UCSD-AML1 (cell line): Measurements from ENCODE around the gene OPA3.

ENCODE experiments used
- DNase-seq: peaks from one replicate; lab custom pipeline; 2025; ENCODE audit not compliant: unreplicated experiment; lab: John Stamatoyannopoulos, UW

The OPA3 gene

DNA sequence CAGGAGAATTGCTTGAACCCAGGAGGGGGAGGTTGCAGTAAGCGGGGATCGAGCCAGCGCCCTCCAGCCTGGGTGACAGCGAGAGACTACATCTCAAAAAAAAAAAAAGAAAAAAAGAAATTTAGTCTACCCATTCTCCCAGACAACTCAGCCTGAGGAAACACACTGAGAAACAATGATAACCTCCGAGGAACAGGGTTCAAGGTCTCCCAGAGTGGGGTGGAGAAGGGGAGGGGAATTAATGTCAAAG is 78.7 kb downstream of the OPA3 start:
- DNase-seq = no peak

DNA sequence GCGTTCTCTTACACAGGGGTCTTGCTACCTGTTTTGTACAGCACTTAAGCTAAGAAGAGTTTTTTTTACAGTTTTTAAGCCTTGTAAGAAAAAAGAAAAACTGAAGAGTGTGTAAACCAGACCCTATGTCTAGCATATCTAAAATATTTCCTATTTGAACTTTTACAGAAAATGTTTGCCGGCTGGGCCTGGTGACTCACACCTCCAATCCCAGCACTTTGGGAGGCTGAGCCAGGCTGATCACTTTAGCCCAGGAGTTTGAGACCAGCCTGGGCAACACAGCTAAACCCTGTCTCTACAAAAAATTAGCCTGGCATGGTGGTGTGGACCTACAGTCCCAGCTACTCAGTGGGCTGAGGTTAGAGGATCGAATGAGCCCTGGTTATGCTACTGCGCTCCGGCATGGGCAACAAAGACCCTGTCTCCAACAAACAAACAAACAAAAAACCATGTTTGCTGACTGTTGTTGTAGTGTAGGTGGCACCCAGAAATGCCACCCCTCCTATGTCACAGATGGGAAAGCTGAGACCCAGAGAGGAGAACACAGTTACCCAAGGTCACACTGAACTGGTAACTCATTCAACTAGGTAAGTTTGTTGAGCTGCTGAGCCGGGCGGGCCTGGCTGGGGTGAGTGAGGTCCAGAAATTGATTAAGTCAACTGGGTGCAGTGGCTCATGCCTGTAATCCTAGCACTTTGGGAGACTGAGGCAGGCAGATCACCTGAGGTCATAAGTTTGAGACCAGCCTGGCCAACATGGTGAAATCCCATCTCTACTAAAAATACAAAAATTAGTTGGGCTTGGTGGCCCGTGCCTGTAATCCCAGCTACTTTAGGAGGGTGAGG is 79.2 kb downstream of the OPA3 start:
- DNase-seq = no peak

DNA sequence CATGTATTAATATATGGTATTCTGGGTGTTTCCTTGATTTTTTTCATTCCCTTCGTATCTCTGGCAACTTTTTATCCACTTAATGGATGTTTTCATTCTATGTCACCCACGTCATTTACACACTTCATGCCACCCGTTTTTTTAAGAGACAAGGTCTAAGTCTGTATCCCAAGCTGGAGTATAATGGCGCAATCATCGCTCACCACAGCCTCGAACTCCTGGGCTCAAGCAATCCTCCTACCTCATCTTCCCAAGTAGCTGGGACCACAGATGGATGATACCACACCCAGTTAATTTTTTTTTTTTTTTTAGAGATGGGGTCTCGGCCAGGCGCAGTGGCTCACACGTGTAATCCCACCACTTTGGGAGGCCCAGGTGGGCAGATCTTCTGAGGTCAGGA is 80.7 kb downstream of the OPA3 start:
- no peak for DNase-seq

DNA sequence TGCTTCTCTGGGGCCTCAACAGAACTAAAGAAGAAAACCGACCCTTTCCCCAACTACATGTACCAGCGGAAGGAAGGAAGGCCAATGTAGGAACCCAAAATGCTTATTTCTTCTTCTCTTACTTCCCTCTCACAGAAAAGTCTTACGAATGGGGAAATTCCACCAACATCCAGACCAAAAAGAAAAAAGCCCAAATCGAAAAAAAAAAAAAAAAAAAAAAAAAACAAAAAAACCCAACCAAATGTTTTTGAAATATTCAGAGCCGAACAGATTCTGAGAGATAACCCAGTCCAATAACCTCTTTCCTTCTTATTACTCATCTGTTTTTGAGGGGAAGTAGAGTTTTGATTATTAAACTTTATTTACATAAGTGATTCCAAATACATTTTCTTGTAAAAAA is 82.5 kb downstream of the OPA3 start:
- DNase-seq = no peak

GRCh38 chr19:45501730-45502014 is 82.9 kb downstream of the OPA3 start:
- no peak for DNase-seq

- no peak for DNase-seq
These were observed 83.5 kb downstream of the OPA3 start for GRCh38 chr19:45500918-45501729.

DNA sequence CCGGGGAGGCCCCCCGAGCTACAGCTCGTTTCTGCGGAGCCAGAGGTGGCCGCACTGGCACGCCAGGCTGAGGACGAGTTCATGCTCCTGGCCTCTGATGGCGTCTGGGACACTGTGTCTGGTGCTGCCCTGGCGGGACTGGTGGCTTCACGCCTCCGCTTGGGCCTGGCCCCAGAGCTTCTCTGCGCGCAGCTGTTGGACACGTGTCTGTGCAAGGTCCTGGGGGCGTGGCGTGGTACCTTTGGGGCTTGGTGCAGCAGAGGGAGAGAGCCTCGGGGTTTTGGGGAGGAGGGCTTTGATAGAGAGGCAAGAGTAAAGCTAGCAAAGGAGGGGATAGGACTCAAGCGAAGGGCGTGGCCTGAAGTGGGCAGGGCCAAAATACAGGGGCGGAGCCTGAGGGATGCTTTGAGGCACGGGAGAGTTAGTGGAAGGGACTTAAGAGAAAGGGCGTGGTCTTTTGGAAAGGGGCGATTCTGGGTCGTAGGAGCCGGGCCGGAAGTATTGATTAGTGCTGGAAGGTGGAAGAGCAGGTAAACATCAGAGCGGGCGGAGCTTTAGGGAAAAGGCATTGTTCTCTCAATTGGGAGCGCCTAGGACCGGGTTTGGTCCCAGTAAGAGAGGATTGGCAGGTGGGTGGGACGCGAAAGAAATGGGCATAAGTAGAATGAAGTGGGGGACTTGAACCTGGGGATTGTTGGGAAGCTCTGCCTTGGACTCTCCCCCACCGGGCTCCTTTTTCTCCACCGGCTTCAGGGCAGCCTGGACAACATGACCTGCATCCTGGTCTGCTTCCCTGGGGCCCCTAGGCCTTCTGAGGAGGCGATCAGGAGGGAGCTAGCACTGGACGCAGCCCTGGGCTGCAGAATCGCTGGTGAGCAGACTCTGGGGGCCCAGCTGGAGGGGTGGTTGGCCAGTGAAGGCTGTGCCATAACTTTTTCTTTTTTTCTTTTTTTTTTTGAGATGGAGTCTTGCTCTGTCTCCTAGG is 85.1 kb downstream of the OPA3 start:
- DNase-seq = peak; percentile 21

GRCh38 chr19:45498411-45499195 is 86.0 kb downstream of the OPA3 start, which contains the start of gene PPM1N:
TSS of gene PPM1N (plus strand) at chr19:45498443. CDS start at chr19:45498473, 30 bp downstream.
- DNase-seq = no peak

DNA sequence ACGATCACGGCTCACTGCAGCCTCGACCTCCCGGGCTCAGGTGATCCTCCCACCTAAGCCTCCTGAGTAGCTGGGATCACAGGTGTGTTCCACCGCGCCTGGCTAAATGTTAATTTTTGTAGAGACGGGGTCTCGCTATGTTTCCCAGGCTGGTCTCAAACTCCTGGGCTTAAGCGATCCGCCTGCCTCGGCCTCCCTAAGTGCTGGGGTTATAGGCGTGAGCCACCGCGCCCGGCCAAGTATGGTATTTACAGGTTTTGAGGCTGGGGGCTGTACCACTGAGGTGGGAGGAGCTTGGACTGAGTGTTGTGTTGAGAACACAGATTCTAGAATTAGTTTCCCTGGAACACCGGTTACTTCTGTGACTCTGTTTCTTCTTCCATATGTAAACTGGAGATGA is 86.8 kb downstream of the OPA3 start:
- DNase-seq = no peak

GRCh38 chr19:45496349-45496953 is 88.2 kb downstream of the OPA3 start:
- peak; percentile 59 for DNase-seq

- DNase-seq = no peak
These were observed 89.4 kb downstream of the OPA3 start for GRCh38 chr19:45495178-45495577.

DNA sequence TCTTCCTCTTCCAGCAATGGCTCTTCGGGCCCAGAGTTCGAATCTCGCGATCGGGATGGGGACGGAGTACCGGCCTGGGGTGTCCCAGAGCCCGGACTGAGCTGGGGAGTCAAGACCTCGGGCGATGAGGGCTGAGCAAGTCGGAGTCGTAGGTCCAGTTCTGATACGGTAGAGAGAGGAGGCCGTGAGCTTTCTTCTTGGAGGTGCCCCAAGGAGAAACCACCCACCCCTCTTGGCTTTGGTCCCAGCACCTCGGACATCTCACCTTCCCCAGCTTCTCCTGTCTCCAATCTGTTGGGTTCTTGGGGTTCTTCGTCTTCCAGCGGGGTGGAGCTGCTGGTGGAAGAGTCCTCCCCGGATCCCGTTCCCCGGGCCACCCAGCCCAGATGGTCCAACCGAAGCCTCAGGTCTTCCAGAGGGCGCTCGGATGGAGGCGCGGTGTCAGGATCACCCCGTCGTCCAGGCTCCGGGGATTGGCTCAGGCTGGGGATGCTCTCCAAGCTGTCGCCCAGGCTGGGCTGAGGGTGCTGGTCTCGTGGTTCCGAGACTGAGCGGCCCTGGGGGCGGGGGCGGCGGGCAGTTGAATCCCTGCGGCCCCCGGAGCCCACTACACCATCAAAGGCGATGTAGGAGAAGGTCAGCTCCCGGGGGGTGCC is 90.2 kb downstream of the OPA3 start:
- DNase-seq = no peak

GRCh38 chr19:45492627-45493470 is 91.8 kb downstream of the OPA3 start:
- peak; percentile 85 for DNase-seq

GRCh38 chr19:45492137-45492626 is 92.4 kb downstream of the OPA3 start:
- no peak for DNase-seq

DNA sequence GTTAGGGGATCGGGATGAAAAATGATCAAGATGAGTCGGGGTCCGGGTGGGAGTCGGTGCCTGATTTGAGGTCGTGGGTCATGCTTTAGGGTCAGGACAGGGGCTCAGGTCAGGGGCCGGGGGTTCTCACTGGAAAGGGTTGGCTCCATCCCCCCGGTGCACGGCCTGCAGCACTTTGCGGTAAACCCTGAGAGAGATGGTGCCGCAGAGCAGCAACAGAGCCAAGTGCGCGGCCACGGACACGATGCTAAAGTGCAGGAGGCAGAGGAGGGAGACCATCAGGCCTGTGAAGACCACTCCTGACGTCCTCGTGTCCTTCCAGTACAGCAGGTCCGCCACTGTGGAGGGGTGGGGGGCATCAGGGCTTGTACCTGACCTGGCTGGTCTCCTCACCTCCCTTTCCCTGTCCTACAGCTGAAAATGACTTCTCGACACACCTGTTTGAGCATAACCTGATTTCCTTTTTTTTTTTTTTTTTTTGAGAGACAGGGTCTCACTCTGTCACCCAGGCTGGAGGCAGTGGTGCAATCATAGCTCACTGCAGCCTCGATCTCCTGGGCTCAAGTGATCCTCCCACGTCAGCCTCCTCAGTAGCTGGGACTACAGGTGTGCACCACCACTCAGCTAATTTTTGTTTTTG is 95.3 kb downstream of the OPA3 start:
- DNase-seq = no peak

GRCh38 chr19:45488708-45489107 is 95.9 kb downstream of the OPA3 start:
- no peak for DNase-seq

GRCh38 chr19:45485305-45486077 is 99.1 kb downstream of the OPA3 start:
- peak; percentile 95 for DNase-seq
